Uterus (tissue), 4 donors: ENCODE data around the gene FGA. TPM values are rescaled to one million over a fixed set of nuclear protein-coding genes. Genes with fewer than 3 reads are reported as not detected.

Experiments used
- DNase-seq, 2 donors: peaks; one replicate each; pipeline ENCODE4 v3.0.0-alpha.2; 2019 to 2020
- H3K27ac ChIP-seq, 2 donors: fragments of 200-600 bp; sonication (generic); 1 replicate in 1 of 2; 2 replicates in 1 of 2; pipeline ENCODE4 v1.5.1; 2016 to 2018
- H3K27me3 ChIP-seq, 2 donors: fragments of 200-600 bp; sonication (generic); one replicate each; pipeline ENCODE4 v1.5.1; 2018 to 2019; ENCODE audit warnings: control low read depth in 1 of 2
- H3K36me3 ChIP-seq, 2 donors: fragments of 200-600 bp; sonication (generic); one replicate each; pipeline ENCODE4 v1.5.1; 2019; ENCODE audit warnings: control low read depth in 1 of 2
- H3K4me1 ChIP-seq, 2 donors: fragments of 200-600 bp; sonication (generic); one replicate each; pipeline ENCODE4 v1.5.1; 2018 to 2019; ENCODE audit warnings: control low read depth in 1 of 2
- H3K4me3 ChIP-seq, 2 donors: fragments of 200-600 bp; sonication (generic); 1 replicate in 1 of 2; 2 replicates in 1 of 2; pipeline ENCODE4 v1.5.1; 2018 to 2019; ENCODE audit warnings: mild to moderate bottlenecking in 1 of 2
- H3K9me3 ChIP-seq, 2 donors: fragments of 200-600 bp; sonication (generic); one replicate each; pipeline ENCODE4 v1.5.1; 2019; ENCODE audit warnings: control low read depth in 1 of 2
- POLR2A ChIP-seq, 2 donors: fragments of 450-650 bp; IDR thresholded peaks; one replicate each; pipeline ENCODE4 v1.6.1; 2016; ENCODE audit warnings: antibody characterized with exemption in 2 of 2, mild to moderate bottlenecking in 1 of 2, moderate library complexity in 1 of 2
- intact Hi-C: fragments of 100-400 bp; cut with DNase I; formaldehyde crosslinking; loops from one replicate; pipeline ENCODE4 v1.15.1; 2023; ENCODE audit warnings: low total_unique reads
- total RNA-seq, 4 donors: library from RNA; depleted of rRNA in 3 of 4; stranded (reverse); fragments of >200 nt in 3 of 4; gene quantifications; one replicate each; pipeline versions ENCODE4 v1.1.0 to v1.2.4, GENCODE V29; 2014 to 2023
- TF ChIP-seq, protein P1 (sequence below), 4 experiments: fragments of 200-600 bp in 2 of 4; fragments of 450-650 bp in 2 of 4; sonication (generic) in 2 of 4; IDR thresholded peaks; one replicate each; pipeline ENCODE4 v1.5.1; 2016 to 2019; ENCODE audit warnings: antibody characterized with exemption in 4 of 4, mild to moderate bottlenecking in 2 of 4, moderate library complexity in 1 of 4
- donor health status: DM: yes; HTN: yes; CAD: no.

Gene FGA
- total RNA-seq, 4 donors from 2014 or later = 1.6 TPM; not detected in 3

GRCh38 chr4:154612472-154613414 is 22.2 kb upstream of the FGA start, which contains the start of gene FGG:
TSS of gene FGG (minus strand) at chr4:154612656. CDS start at chr4:154612609, 47 bp downstream.
- DNase-seq = no peak
- no peak within 1 kb of the TSS for H3K4me3 ChIP-seq
- no peaks in the 10 kb centered on the region for H3K9me3 ChIP-seq
- intact Hi-C loops = no loop called here
- H3K27me3 ChIP-seq = peaks cover 0 to 5% of the 10 kb centered on the region in 2 donors
- no peak within 1 kb of the TSS for H3K27ac ChIP-seq
- TF ChIP-seq POLR2A (IDR thresholded peaks at IDR 0.05) = no peak
- no peaks in the 10 kb centered on the region for H3K4me1 ChIP-seq
- H3K36me3 ChIP-seq = no peaks in the 10 kb centered on the region

GRCh38 chr4:154611833-154612232 is 21.3 kb upstream of the FGA start:
- Histone ChIP-seq H3K4me3 (no peak overlapping the region), H3K4me1 (no peaks in the 10 kb centered on the region), H3K27me3 (peaks cover 0 to 5% of the 10 kb centered on the region in 2 donors), H3K27ac (no peak overlapping the region), H3K36me3 (no peaks in the 10 kb centered on the region), H3K9me3 (no peaks in the 10 kb centered on the region)
- intact Hi-C loops = no loop called here
- no peak for TF ChIP-seq POLR2A (IDR thresholded peaks at IDR 0.05)
- TF ChIP-seq, protein P1, sequence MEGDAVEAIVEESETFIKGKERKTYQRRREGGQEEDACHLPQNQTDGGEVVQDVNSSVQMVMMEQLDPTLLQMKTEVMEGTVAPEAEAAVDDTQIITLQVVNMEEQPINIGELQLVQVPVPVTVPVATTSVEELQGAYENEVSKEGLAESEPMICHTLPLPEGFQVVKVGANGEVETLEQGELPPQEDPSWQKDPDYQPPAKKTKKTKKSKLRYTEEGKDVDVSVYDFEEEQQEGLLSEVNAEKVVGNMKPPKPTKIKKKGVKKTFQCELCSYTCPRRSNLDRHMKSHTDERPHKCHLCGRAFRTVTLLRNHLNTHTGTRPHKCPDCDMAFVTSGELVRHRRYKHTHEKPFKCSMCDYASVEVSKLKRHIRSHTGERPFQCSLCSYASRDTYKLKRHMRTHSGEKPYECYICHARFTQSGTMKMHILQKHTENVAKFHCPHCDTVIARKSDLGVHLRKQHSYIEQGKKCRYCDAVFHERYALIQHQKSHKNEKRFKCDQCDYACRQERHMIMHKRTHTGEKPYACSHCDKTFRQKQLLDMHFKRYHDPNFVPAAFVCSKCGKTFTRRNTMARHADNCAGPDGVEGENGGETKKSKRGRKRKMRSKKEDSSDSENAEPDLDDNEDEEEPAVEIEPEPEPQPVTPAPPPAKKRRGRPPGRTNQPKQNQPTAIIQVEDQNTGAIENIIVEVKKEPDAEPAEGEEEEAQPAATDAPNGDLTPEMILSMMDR (IDR thresholded peaks at IDR 0.05) = no peak
- DNase-seq = no peak

- H3K36me3 ChIP-seq = no peaks in the 10 kb centered on the region
- peaks cover 0 to 5% of the 10 kb centered on the region in 2 donors for H3K27me3 ChIP-seq
- no peak overlapping the region for H3K27ac ChIP-seq
- TF ChIP-seq, protein P1 (IDR thresholded peaks at IDR 0.05) = no peak
- no peak for TF ChIP-seq POLR2A (IDR thresholded peaks at IDR 0.05)
- no peaks in the 10 kb centered on the region for H3K4me1 ChIP-seq
- no peaks in the 10 kb centered on the region for H3K9me3 ChIP-seq
- intact Hi-C loops = no loop called here
- no peak overlapping the region for H3K4me3 ChIP-seq
- no peak for DNase-seq
These were observed 20.0 kb upstream of the FGA start for GRCh38 chr4:154610582-154610981.

- H3K36me3 ChIP-seq = no peaks in the 10 kb centered on the region
- no peaks in the 10 kb centered on the region for H3K4me1 ChIP-seq
- DNase-seq = no peak
- no peak for TF ChIP-seq POLR2A (IDR thresholded peaks at IDR 0.05)
- TF ChIP-seq, protein P1 (IDR thresholded peaks at IDR 0.05) = no peak
- H3K27me3 ChIP-seq = peaks cover 0 to 5% of the 10 kb centered on the region in 2 donors
- H3K9me3 ChIP-seq = no peaks in the 10 kb centered on the region
- H3K27ac ChIP-seq = no peak overlapping the region
- intact Hi-C loops = no loop called here
- H3K4me3 ChIP-seq = no peak overlapping the region
These were observed 19.0 kb upstream of the FGA start for GRCh38 chr4:154609532-154609931.

DNA sequence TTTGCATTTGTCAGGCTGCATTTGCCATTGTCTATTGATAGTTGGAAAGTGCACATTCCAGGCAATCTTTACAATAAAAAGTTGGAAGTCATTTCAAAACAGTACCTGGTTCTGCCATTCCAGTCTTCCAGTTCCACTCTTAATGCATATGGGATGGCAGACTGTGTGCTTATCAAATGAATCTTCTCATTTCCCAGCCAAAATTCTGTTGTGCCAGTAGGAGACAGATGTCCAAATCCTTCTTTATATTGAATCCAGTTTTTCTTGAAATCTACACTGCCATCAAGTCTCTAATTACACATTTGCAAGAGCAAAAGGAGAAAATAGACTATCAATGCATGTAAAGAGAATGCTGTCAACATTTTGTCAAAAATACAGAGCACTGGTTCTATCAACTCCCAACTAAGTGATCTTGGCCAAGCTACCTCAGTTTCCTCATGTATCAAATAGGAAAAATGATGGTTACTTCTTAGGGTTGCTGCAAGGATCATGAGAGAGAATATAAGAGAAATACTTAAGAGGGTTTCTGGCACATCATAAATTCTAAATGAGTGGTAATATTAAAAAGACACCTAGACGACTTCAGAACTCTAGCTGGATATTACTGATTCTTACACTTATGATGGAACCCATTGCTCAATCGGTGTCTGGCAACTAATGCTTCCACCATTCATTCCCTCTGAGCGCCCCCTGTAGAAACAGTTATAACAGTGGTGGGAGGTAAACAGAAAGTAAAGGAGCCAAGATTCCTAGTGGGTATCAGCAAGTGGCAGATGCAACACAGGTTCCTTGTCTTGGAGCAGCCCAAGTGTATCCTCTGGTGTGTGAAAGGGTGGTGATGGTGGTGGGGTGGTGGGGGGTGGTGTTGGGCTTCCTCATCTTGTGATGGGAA is 18.1 kb upstream of the FGA start:
- no peak for DNase-seq
- Histone ChIP-seq H3K27ac (no peak overlapping the region), H3K36me3 (no peaks in the 10 kb centered on the region), H3K4me3 (no peak overlapping the region), H3K27me3 (peaks cover 0 to 5% of the 10 kb centered on the region in 2 donors), H3K9me3 (no peaks in the 10 kb centered on the region), H3K4me1 (no peaks in the 10 kb centered on the region)
- TF ChIP-seq, protein P1 (IDR thresholded peaks at IDR 0.05) = no peak
- TF ChIP-seq POLR2A (IDR thresholded peaks at IDR 0.05) = no peak
- intact Hi-C loops = no loop called here
